SK-N-MC (cell line): ENCODE results near the gene TNFRSF21.
A peak's percentile ranks its signal among the peaks of the same experiment; 100 is the strongest.

Experiments
- DNase-seq: peaks from one replicate; pipeline ENCODE4 v3.0.0-alpha.2; 2011; ENCODE audit warnings: low read depth, low spot score
- H3K27ac ChIP-seq: fragments of 200-600 bp; sonication (generic); 2 replicates; pipeline ENCODE4 v1.5.1; 2016; ENCODE audit warnings: mixed run types
- H3K36me3 ChIP-seq: fragments of 200-600 bp; sonication (generic); 2 replicates; pipeline ENCODE4 v1.6.1; 2017; ENCODE audit warnings: antibody characterized with exemption, low read length, mixed read lengths; ENCODE audit not compliant: insufficient read depth
- H3K4me3 ChIP-seq: fragments of 200-600 bp; sonication (generic); 2 replicates; pipeline ENCODE4 v1.5.1; 2016
- H3K9ac ChIP-seq: fragments of 200-600 bp; sonication (generic); 2 replicates; pipeline ENCODE4 v1.8.0; 2017; ENCODE audit warnings: mixed run types, mixed read lengths; ENCODE audit not compliant: insufficient read length
- H3K9me3 ChIP-seq: fragments of 200-600 bp; sonication (generic); 2 replicates; pipeline ENCODE4 v1.6.1; 2017; ENCODE audit warnings: low read depth, mild to moderate bottlenecking, antibody characterized with exemption, low read length, moderate library complexity, mixed read lengths
- EZH2 ChIP-seq: fragments of 200-600 bp; sonication (generic); IDR thresholded peaks from one replicate; pipeline ENCODE4 v1.6.1; 2017; ENCODE audit warnings: antibody characterized with exemption
- FOXP2 ChIP-seq: optimal IDR thresholded peaks from 2 replicates; pipeline ENCODE3; 2011; ENCODE audit warnings: mild to moderate bottlenecking, moderate library complexity; ENCODE audit not compliant: insufficient read depth; ENCODE audit errors: extremely low read length, control extremely low read depth
- POLR2AphosphoS5 ChIP-seq: IDR thresholded peaks from 2 replicates; pipeline ENCODE4 v1.6.1; 2012; ENCODE audit warnings: mild to moderate bottlenecking, low read depth, low read length, borderline replicate concordance

TNFRSF21 gene

GRCh38 chr6:47310131-47310480 is 401 bp upstream of the TNFRSF21 start:
- no peak overlapping the region for H3K9ac ChIP-seq
- DNase-seq: no peak
- H3K4me3 ChIP-seq: peak overlapping the region; percentile 91

GRCh38 chr6:47308552-47309290 is 984 bp downstream of the TNFRSF21 start:
- Histone ChIP-seq H3K4me3 (peak overlapping the region; percentile 91), H3K27ac (no peak overlapping the region)
- no peak for DNase-seq

More at GRCh38 chr6:47310131-47310480, 401 bp upstream of the TNFRSF21 start:
- no peaks in the 10 kb centered on the region for H3K9me3 ChIP-seq
- no peaks in the 10 kb centered on the region for H3K36me3 ChIP-seq
- TF ChIP-seq POLR2AphosphoS5: no peak
- TF ChIP-seq EZH2: no peak
- TF ChIP-seq FOXP2: no peak
- H3K27ac ChIP-seq: no peak overlapping the region

GRCh38 chr6:47308198-47308517 is 1.5 kb downstream of the TNFRSF21 start:
- DNase-seq: no peak
- no peaks in the 10 kb centered on the region for H3K9me3 ChIP-seq
- H3K36me3 ChIP-seq: no peaks in the 10 kb centered on the region
- H3K4me3 ChIP-seq: no peak overlapping the region
- TF ChIP-seq POLR2AphosphoS5 (no peak), EZH2 (no peak), FOXP2 (no peak)
- H3K27ac ChIP-seq: no peak overlapping the region
- no peak overlapping the region for H3K9ac ChIP-seq

More at GRCh38 chr6:47308552-47309290, 984 bp downstream of the TNFRSF21 start:
- no peak for TF ChIP-seq EZH2
- TF ChIP-seq FOXP2: no peak
- TF ChIP-seq POLR2AphosphoS5: no peak
- Histone ChIP-seq H3K9ac (no peak overlapping the region), H3K9me3 (no peaks in the 10 kb centered on the region), H3K36me3 (no peaks in the 10 kb centered on the region)

GRCh38 chr6:47307362-47308197 is 2.1 kb downstream of the TNFRSF21 start:
- Histone ChIP-seq H3K9ac (no peak overlapping the region), H3K9me3 (no peaks in the 10 kb centered on the region), H3K4me3 (no peak overlapping the region), H3K36me3 (no peaks in the 10 kb centered on the region), H3K27ac (no peak overlapping the region)
- TF ChIP-seq FOXP2: no peak
- no peak for TF ChIP-seq EZH2
- TF ChIP-seq POLR2AphosphoS5: no peak
- no peak for DNase-seq

GRCh38 chr6:47306887-47307286 is 2.8 kb downstream of the TNFRSF21 start:
- DNase-seq: no peak
- no peak overlapping the region for H3K9ac ChIP-seq
- TF ChIP-seq EZH2 (no peak), POLR2AphosphoS5 (no peak), FOXP2 (no peak)
- no peak overlapping the region for H3K4me3 ChIP-seq
- H3K36me3 ChIP-seq: no peaks in the 10 kb centered on the region
- H3K27ac ChIP-seq: no peak overlapping the region
- H3K9me3 ChIP-seq: no peaks in the 10 kb centered on the region

GRCh38 chr6:47303861-47304260 is 5.8 kb downstream of the TNFRSF21 start:
- H3K4me3 ChIP-seq: no peak overlapping the region
- no peaks in the 10 kb centered on the region for H3K36me3 ChIP-seq
- TF ChIP-seq EZH2 (no peak), FOXP2 (no peak), POLR2AphosphoS5 (no peak)
- no peak overlapping the region for H3K9ac ChIP-seq
- no peak for DNase-seq
- H3K9me3 ChIP-seq: no peaks in the 10 kb centered on the region
- no peak overlapping the region for H3K27ac ChIP-seq

- no peak for TF ChIP-seq EZH2
- TF ChIP-seq POLR2AphosphoS5: no peak
- no peak for TF ChIP-seq FOXP2
- no peaks in the 10 kb centered on the region for H3K36me3 ChIP-seq
Measured at GRCh38 chr6:47303342-47303741, 6.4 kb downstream of the TNFRSF21 start.

GRCh38 chr6:47302043-47302442 is 7.7 kb downstream of the TNFRSF21 start:
- H3K36me3 ChIP-seq: no peaks in the 10 kb centered on the region
- DNase-seq: no peak
- no peak for TF ChIP-seq EZH2
- no peak for TF ChIP-seq POLR2AphosphoS5
- TF ChIP-seq FOXP2: no peak
- H3K4me3 ChIP-seq: no peak overlapping the region
- H3K9ac ChIP-seq: no peak overlapping the region
- H3K9me3 ChIP-seq: no peaks in the 10 kb centered on the region
- no peak overlapping the region for H3K27ac ChIP-seq

More at GRCh38 chr6:47303342-47303741, 6.4 kb downstream of the TNFRSF21 start:
- Histone ChIP-seq H3K27ac (no peak overlapping the region), H3K9ac (no peak overlapping the region), H3K4me3 (no peak overlapping the region), H3K9me3 (no peaks in the 10 kb centered on the region)
- DNase-seq: no peak

GRCh38 chr6:47301441-47301840 is 8.3 kb downstream of the TNFRSF21 start:
- H3K9me3 ChIP-seq: no peaks in the 10 kb centered on the region
- no peak overlapping the region for H3K27ac ChIP-seq
- DNase-seq: no peak
- no peaks in the 10 kb centered on the region for H3K36me3 ChIP-seq
- TF ChIP-seq FOXP2 (no peak), EZH2 (no peak), POLR2AphosphoS5 (no peak)
- H3K9ac ChIP-seq: no peak overlapping the region
- H3K4me3 ChIP-seq: no peak overlapping the region
